Progenitor cell of endocrine pancreas (in vitro differentiated cells): Measurements from ENCODE around the gene C5orf24. TPM values are rescaled to one million over a fixed set of nuclear protein-coding genes. Genes with fewer than 3 reads are reported as not detected.

ENCODE experiments used
- DNase-seq: peaks from one replicate; pipeline ENCODE4 v3.0.0; 2021; ENCODE audit warnings: low spot score; ENCODE audit not compliant: unreplicated experiment
- H3K27ac Mint-ChIP-seq: 2 replicates; pipeline ENCODE4 v1.8.0; 2021; ENCODE audit warnings: mild to moderate bottlenecking, moderate library complexity, mixed read lengths
- H3K27me3 Mint-ChIP-seq: 2 replicates; pipeline ENCODE4 v1.8.0; 2021; ENCODE audit warnings: mixed read lengths
- H3K36me3 Mint-ChIP-seq: 2 replicates; pipeline ENCODE4 v1.8.0; 2022; ENCODE audit warnings: mixed read lengths; ENCODE audit not compliant: insufficient read depth
- H3K4me1 Mint-ChIP-seq: 2 replicates; pipeline ENCODE4 v1.8.0; 2021; ENCODE audit warnings: low read depth, mixed read lengths
- H3K4me3 Mint-ChIP-seq: 2 replicates; pipeline ENCODE4 v1.8.0; 2021; ENCODE audit warnings: low read depth, mild to moderate bottlenecking, moderate library complexity, mixed read lengths
- H3K9me3 Mint-ChIP-seq: 2 replicates; pipeline ENCODE4 v1.8.0; 2021; ENCODE audit warnings: low read depth, mixed read lengths
- CTCF ChIP-seq: fragments of 200-600 bp; sonication (generic); IDR thresholded peaks from one replicate; pipeline ENCODE4 v1.5.0; 2021; ENCODE audit warnings: antibody characterized with exemption, mild to moderate bottlenecking; ENCODE audit not compliant: unreplicated experiment
- total RNA-seq: library from RNA; stranded (reverse); gene quantifications from 2 replicates; pipeline ENCODE4 v1.2.1, GENCODE V29; 2021

C5orf24 gene
- total RNA-seq, 1 donor from 2014 or later, result 62.2 TPM

- Mint-ChIP-seq H3K9me3 (peaks cover 4% of the 10 kb centered on the region), H3K27ac (no peak overlapping the region), H3K4me3 (no peak overlapping the region), H3K4me1 (no peaks in the 10 kb centered on the region), H3K36me3 (peaks cover 29% of the 10 kb centered on the region), H3K27me3 (no peaks in the 10 kb centered on the region)
- TF ChIP-seq CTCF, result no peak
- no peak for DNase-seq
These were observed 43.6 kb downstream of the C5orf24 start for GRCh38 chr5:134889335-134889734.

GRCh38 chr5:134891473-134891872, 45.7 kb downstream of the C5orf24 start:
- H3K4me3 Mint-ChIP-seq, result no peak overlapping the region
- H3K36me3 Mint-ChIP-seq, result peaks cover 29% of the 10 kb centered on the region
- H3K27me3 Mint-ChIP-seq, result no peaks in the 10 kb centered on the region
- no peak for DNase-seq
- TF ChIP-seq CTCF, result no peak
- H3K4me1 Mint-ChIP-seq, result no peaks in the 10 kb centered on the region
- no peak overlapping the region for H3K27ac Mint-ChIP-seq
- peaks cover 4% of the 10 kb centered on the region for H3K9me3 Mint-ChIP-seq

- Mint-ChIP-seq H3K27me3 (no peaks in the 10 kb centered on the region), H3K36me3 (peaks cover 29% of the 10 kb centered on the region), H3K4me1 (no peaks in the 10 kb centered on the region), H3K9me3 (peaks cover 4% of the 10 kb centered on the region), H3K27ac (no peak overlapping the region), H3K4me3 (no peak overlapping the region)
- TF ChIP-seq CTCF, result no peak
- no peak for DNase-seq
These were observed 46.5 kb downstream of the C5orf24 start for GRCh38 chr5:134892282-134892681.

GRCh38 chr5:134892926-134893325, 47.2 kb downstream of the C5orf24 start:
- no peak for DNase-seq
- no peaks in the 10 kb centered on the region for H3K27me3 Mint-ChIP-seq
- H3K4me3 Mint-ChIP-seq, result no peak overlapping the region
- no peak for TF ChIP-seq CTCF
- H3K4me1 Mint-ChIP-seq, result no peaks in the 10 kb centered on the region
- no peak overlapping the region for H3K27ac Mint-ChIP-seq
- H3K9me3 Mint-ChIP-seq, result peaks cover 4% of the 10 kb centered on the region
- H3K36me3 Mint-ChIP-seq, result peaks cover 29% of the 10 kb centered on the region

GRCh38 chr5:134893748-134894505, 48.2 kb downstream of the C5orf24 start:
- Mint-ChIP-seq H3K36me3 (peaks cover 27% of the 10 kb centered on the region), H3K9me3 (peaks cover 4% of the 10 kb centered on the region), H3K27ac (no peak overlapping the region), H3K27me3 (no peaks in the 10 kb centered on the region), H3K4me3 (no peak overlapping the region), H3K4me1 (no peaks in the 10 kb centered on the region)
- DNase-seq, result no peak
- no peak for TF ChIP-seq CTCF
